HepG2 (cell line): ENCODE results near the gene DLX1. TPM values are rescaled to one million over a fixed set of nuclear protein-coding genes. Genes with fewer than 3 reads are reported as not detected.

Experiments
- BRD4 ChIP-seq: sonication (generic); formaldehyde crosslinking; IDR thresholded peaks from 2 replicates; pipeline ENCODE4 v1.4.0; 2020; ENCODE audit warnings: missing genetic modification reagents
- DR1 ChIP-seq: sonication (generic); formaldehyde crosslinking; IDR thresholded peaks from 2 replicates; pipeline ENCODE4 v1.8.0; 2021; ENCODE audit warnings: mild to moderate bottlenecking, missing genetic modification reagents, inconsistent platforms
- ELF4 ChIP-seq: sonication (generic); formaldehyde crosslinking; IDR thresholded peaks from 2 replicates; pipeline ENCODE4 v1.5.0; 2020; ENCODE audit warnings: missing genetic modification reagents, mild to moderate bottlenecking, moderate library complexity, borderline replicate concordance
- FOXJ3 ChIP-seq: sonication (generic); formaldehyde crosslinking; IDR thresholded peaks from 2 replicates; pipeline ENCODE4 v1.4.0; 2020; ENCODE audit warnings: missing genetic modification reagents, mild to moderate bottlenecking, borderline replicate concordance
- GZF1 ChIP-seq: sonication (generic); formaldehyde crosslinking; IDR thresholded peaks from 2 replicates; pipeline ENCODE4 v1.5.1; 2020; ENCODE audit warnings: mild to moderate bottlenecking, missing genetic modification reagents
- HDAC1 ChIP-seq: sonication (generic); formaldehyde crosslinking; IDR thresholded peaks from 2 replicates; pipeline ENCODE4 v1.5.1; 2020; ENCODE audit warnings: mild to moderate bottlenecking, missing genetic modification reagents
- HES4 ChIP-seq: sonication (generic); formaldehyde crosslinking; IDR thresholded peaks from 2 replicates; pipeline ENCODE4 v1.9.0; 2021; ENCODE audit warnings: mild to moderate bottlenecking, missing genetic modification reagents, borderline replicate concordance
- HNF4A ChIP-seq: sonication (generic); formaldehyde crosslinking; IDR thresholded peaks from 2 replicates; pipeline ENCODE4 v1.4.0; 2020; ENCODE audit warnings: missing genetic modification reagents
- KDM3A ChIP-seq: IDR thresholded peaks from 2 replicates; pipeline ENCODE4 v1.6.1; 2018; ENCODE audit warnings: low read depth, missing compliant biosample characterization
- NFATC3 ChIP-seq: sonication (generic); formaldehyde crosslinking; IDR thresholded peaks from 2 replicates; pipeline ENCODE4 v1.5.1; 2020; ENCODE audit warnings: mild to moderate bottlenecking, missing genetic modification reagents
- NFE2 ChIP-seq: sonication (generic); formaldehyde crosslinking; IDR thresholded peaks from 2 replicates; pipeline ENCODE4 v1.4.0; 2020; ENCODE audit warnings: missing genetic modification reagents
- PAWR ChIP-seq: sonication (generic); formaldehyde crosslinking; IDR thresholded peaks from 2 replicates; pipeline ENCODE4 v1.4.0; 2020; ENCODE audit warnings: missing genetic modification reagents, mild to moderate bottlenecking, borderline replicate concordance
- PHF8 ChIP-seq: sonication (generic); formaldehyde crosslinking; IDR thresholded peaks from 2 replicates; pipeline ENCODE4 v1.5.0; 2020; ENCODE audit warnings: missing genetic modification reagents
- PPARG ChIP-seq: conservative IDR thresholded peaks from 2 replicates; pipeline ENCODE4 v1.6.1; 2016; ENCODE audit warnings: missing biosample characterization, missing genetic modification reagents
- SUZ12 ChIP-seq: fragments of 150-350 bp; IDR thresholded peaks from 2 replicates; pipeline ENCODE4 v1.6.1; 2014; ENCODE audit warnings: low read depth, low read length
- TIGD3 ChIP-seq: sonication (generic); formaldehyde crosslinking; IDR thresholded peaks from 2 replicates; pipeline ENCODE4 v1.5.1; 2020; ENCODE audit warnings: mild to moderate bottlenecking, missing genetic modification reagents, borderline replicate concordance
- ZFAT ChIP-seq: sonication (generic); formaldehyde crosslinking; conservative IDR thresholded peaks from 2 replicates; pipeline ENCODE4 v1.8.1; 2023; ENCODE audit warnings: missing genetic modification reagents, inconsistent platforms
- ZKSCAN5 ChIP-seq: sonication (generic); formaldehyde crosslinking; IDR thresholded peaks from 2 replicates; pipeline ENCODE4 v1.5.1; 2020; ENCODE audit warnings: mild to moderate bottlenecking, missing genetic modification reagents
- ZNF512B ChIP-seq: sonication (generic); formaldehyde crosslinking; IDR thresholded peaks from 2 replicates; pipeline ENCODE4 v1.5.1; 2020; ENCODE audit warnings: missing genetic modification reagents, mild to moderate bottlenecking, borderline replicate concordance
- ZNF691 ChIP-seq: sonication (generic); formaldehyde crosslinking; IDR thresholded peaks from 2 replicates; pipeline ENCODE4 v1.4.0; 2020; ENCODE audit warnings: missing genetic modification reagents, low read depth, mild to moderate bottlenecking, borderline replicate concordance
- ZNF891 ChIP-seq: sonication (generic); formaldehyde crosslinking; IDR thresholded peaks from 2 replicates; pipeline ENCODE4 v1.5.0; 2020; ENCODE audit warnings: mild to moderate bottlenecking, missing genetic modification reagents
- ZSCAN22 ChIP-seq: sonication (generic); formaldehyde crosslinking; IDR thresholded peaks from 2 replicates; pipeline ENCODE4 v1.4.0; 2020; ENCODE audit warnings: mild to moderate bottlenecking, missing genetic modification reagents
- ZSCAN29 ChIP-seq: sonication (generic); formaldehyde crosslinking; conservative IDR thresholded peaks from 2 replicates; pipeline ENCODE4 v1.4.0; 2020; ENCODE audit warnings: mild to moderate bottlenecking, missing genetic modification reagents
- polyA plus RNA-seq, 8 experiments: library from polyadenylated mRNA; depleted of rRNA in 3 of 8; stranded (reverse) in 7 of 8; unstranded in 1 of 8; fragments of >200 nt; fragmentation: Illumina TruSeq in 4 of 8; extraction: Trizol in 4 of 8; gene quantifications; 2 replicates each; pipeline versions ENCODE4 v1.2.1 to v1.2.3, GENCODE V29; 2011 to 2016; ENCODE audit warnings: low read depth in 4 of 8, missing spikeins in 1 of 8, mixed read lengths in 1 of 8; ENCODE audit not compliant: insufficient read depth in 1 of 8
- total RNA-seq, 5 experiments: library from RNA; depleted of rRNA; stranded (reverse); fragments of >200 nt; fragmentation: Illumina TruSeq; extraction: Trizol; gene quantifications; 2 replicates each; pipeline ENCODE4 v1.2.3, GENCODE V29; 2016; ENCODE audit warnings: low read depth in 1 of 5

The DLX1 gene
- total and polyA plus RNA-seq, 2 of the 13 experiments (the other 11 are each of a cell fraction or from before 2014, with no cell fraction given): 0.18 to 0.86 TPM

- TF ChIP-seq SUZ12: no peak
- TF ChIP-seq FOXJ3 (CRISPR knock-in tag): peak; percentile 49; the same call in 1 of the 2 replicates
- no peak for TF ChIP-seq BRD4 (CRISPR knock-in tag)
- TF ChIP-seq PHF8 (CRISPR knock-in tag): 0 out of 2 replicates have a peak, but pooled peaks have one; percentile 31
- no peak; the same call in 1 of the 2 replicates for TF ChIP-seq HES4 (CRISPR knock-in tag)
- peak; percentile 27; the same call in 1 of the 2 replicates for TF ChIP-seq KDM3A (CRISPR knock-in tag)
- no peak for TF ChIP-seq DR1
- TF ChIP-seq ZSCAN22: no peak
- TF ChIP-seq GZF1 (CRISPR knock-in tag): no peak
- TF ChIP-seq NFE2 (CRISPR knock-in tag): no peak
- TF ChIP-seq ZNF512B (CRISPR knock-in tag): peak; percentile 21; the same call in 1 of the 2 replicates
- peak; percentile 42; the same call in 1 of the 2 replicates for TF ChIP-seq PPARG (CRISPR knock-in tag)
- TF ChIP-seq NFATC3: 0 out of 2 replicates have a peak, but pooled peaks have one; percentile 32
- TF ChIP-seq PAWR (CRISPR knock-in tag): no peak
- TF ChIP-seq ELF4 (CRISPR knock-in tag): no peak
- TF ChIP-seq TIGD3 (CRISPR knock-in tag): 0 out of 2 replicates have a peak, but pooled peaks have one; percentile 53
- no peak for TF ChIP-seq ZNF691 (CRISPR knock-in tag)
- peak; percentile 48; the same call in 1 of the 2 replicates for TF ChIP-seq HDAC1
- TF ChIP-seq ZNF891 (CRISPR knock-in tag): no peak
- TF ChIP-seq ZSCAN29 (CRISPR knock-in tag): peak; percentile 71; the same call in 1 of the 2 replicates
- peak; percentile 13; the same call in 1 of the 2 replicates for TF ChIP-seq ZFAT
- TF ChIP-seq HNF4A (CRISPR knock-in tag): 0 out of 2 replicates have a peak, but pooled peaks have one; percentile 25
- no peak for TF ChIP-seq ZKSCAN5 (CRISPR knock-in tag)
Observed at GRCh38 chr2:172106108-172106961, 21.0 kb downstream of the DLX1 start (continued).
